Esophagus muscularis mucosa (tissue), 4 donors: ENCODE measurements around the gene JMJD7. TPM values are rescaled to one million over a fixed set of nuclear protein-coding genes. Genes with fewer than 3 reads are reported as not detected.

ENCODE experiments used
- DNase-seq: peaks from one replicate; pipeline ENCODE4 v3.0.0-alpha.2; 2017; ENCODE audit errors: extremely low spot score
- H3K27ac ChIP-seq, 4 donors: fragments of 200-600 bp; sonication (generic); replicated peaks in 1 of 4; 1 replicate in 3 of 4; 2 replicates in 1 of 4; pipeline ENCODE4 v1.5.1; 2016 to 2019; ENCODE audit warnings: mild to moderate bottlenecking in 1 of 4
- H3K27me3 ChIP-seq, 4 donors: fragments of 200-600 bp; sonication (generic); one replicate each; pipeline versions ENCODE4 v1.5.1 to v1.6.0; 2016 to 2019
- H3K36me3 ChIP-seq, 4 donors: fragments of 200-600 bp; sonication (generic); one replicate each; pipeline ENCODE4 v1.5.1; 2016 to 2019
- H3K4me1 ChIP-seq, 4 donors: fragments of 200-600 bp; sonication (generic); one replicate each; pipeline ENCODE4 v1.5.1; 2016 to 2019
- H3K4me3 ChIP-seq, 4 donors: fragments of 200-600 bp; sonication (generic); 1 replicate in 2 of 4; 2 replicates in 2 of 4; pipeline ENCODE4 v1.5.1; 2016 to 2019; ENCODE audit warnings: mild to moderate bottlenecking in 4 of 4, moderate library complexity in 1 of 4
- H3K9me3 ChIP-seq, 4 donors: fragments of 200-600 bp; sonication (generic); 1 replicate in 3 of 4; 2 replicates in 1 of 4; pipeline ENCODE4 v1.5.1; 2016 to 2019
- CTCF ChIP-seq, 3 experiments: fragments of 200-600 bp in 2 of 3; fragments of 450-650 bp in 1 of 3; sonication (generic) in 2 of 3; IDR thresholded peaks; one replicate each; pipeline ENCODE4 v1.5.1; 2017 to 2019; ENCODE audit warnings: antibody characterized with exemption in 3 of 3, mild to moderate bottlenecking in 2 of 3, moderate library complexity in 1 of 3
- EP300 ChIP-seq: sonication (generic); formaldehyde crosslinking; IDR thresholded peaks from one replicate; pipeline ENCODE4 v1.6.1; 2017; ENCODE audit warnings: antibody characterized with exemption
- POLR2A ChIP-seq: fragments of 450-650 bp; IDR thresholded peaks from one replicate; pipeline ENCODE4 v1.6.1; 2017; ENCODE audit warnings: antibody characterized with exemption, moderate library complexity, mild to moderate bottlenecking, low read depth
- POLR2AphosphoS5 ChIP-seq, 2 donors: sonication (generic); formaldehyde crosslinking; IDR thresholded peaks; one replicate each; pipeline ENCODE4 v1.6.1; 2017; ENCODE audit warnings: antibody characterized with exemption in 2 of 2
- WGBS: methylation state at CpG from one replicate; pipeline ENCODE4 v1.1.5; 2018; 5-methylcytosine and 5-hydroxymethylcytosine counted together
- intact Hi-C: fragments of 100-400 bp; cut with DNase I; formaldehyde crosslinking; loops from one replicate; pipeline ENCODE4 v1.15.1; 2023
- total RNA-seq, 4 donors: library from RNA; depleted of rRNA; stranded (reverse); fragments of >200 nt; gene quantifications; one replicate each; pipeline versions ENCODE4 v1.1.0 to v1.2.1, GENCODE V29; 2016

The JMJD7 gene
- total RNA-seq, 4 donors from 2014 or later, result 6.2 to 9.6 (median 7.5) TPM

- no peak for DNase-seq
- no peak for TF ChIP-seq EP300
- TF ChIP-seq CTCF (IDR thresholded peaks at IDR 0.05), result no peak
- no peak for TF ChIP-seq POLR2AphosphoS5 (IDR thresholded peaks at IDR 0.05)
- no peak for TF ChIP-seq POLR2A
- 86% methylated on average over 3 of the region's 4 CpGs for WGBS
- Histone ChIP-seq H3K4me3 (no peak overlapping the region), H3K9me3 (no peaks in the 10 kb centered on the region), H3K27me3 (no peaks in the 10 kb centered on the region), H3K4me1 (peaks cover 56 to 89% (median 67%) of the 10 kb centered on the region in 4 donors), H3K36me3 (no peaks in the 10 kb centered on the region), H3K27ac (peak overlapping the region; percentile 60 to 73 (median 66))
- intact Hi-C loops, result no loop called here
Observed at GRCh38 chr15:41791547-41791937, 36.4 kb upstream of the JMJD7 start.

DNA sequence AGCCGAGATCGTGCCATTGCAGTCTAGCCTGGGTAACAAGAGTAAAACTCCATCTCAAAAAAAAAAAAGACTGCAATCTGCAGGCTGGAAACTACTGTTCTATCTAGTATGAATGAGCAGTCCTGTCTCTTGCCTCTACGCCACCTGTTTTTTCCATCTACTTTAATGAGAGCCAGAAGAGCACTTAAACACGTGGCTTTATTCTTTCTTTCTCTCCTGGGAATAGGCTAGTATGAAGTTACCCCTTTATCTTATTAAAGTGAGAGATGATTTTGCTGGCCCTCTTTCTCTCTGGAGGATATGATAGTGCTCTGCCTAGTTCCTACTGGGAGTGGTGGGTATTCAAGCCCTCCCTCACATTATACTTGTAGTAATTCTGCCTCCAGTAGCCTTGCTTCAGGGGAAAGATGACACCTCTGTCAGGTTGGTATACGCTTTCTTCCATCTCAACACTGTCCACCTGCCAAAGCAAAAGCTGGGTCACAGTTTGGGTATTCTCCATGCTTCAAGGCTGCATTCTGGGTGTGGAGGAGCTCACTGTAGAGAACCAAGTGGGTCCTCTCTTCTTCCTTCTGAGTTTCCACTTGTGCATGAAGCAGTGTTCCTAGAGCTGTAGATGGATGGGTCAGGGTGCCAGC is 35.8 kb upstream of the JMJD7 start:
- intact Hi-C loops, result no loop called here

DNA sequence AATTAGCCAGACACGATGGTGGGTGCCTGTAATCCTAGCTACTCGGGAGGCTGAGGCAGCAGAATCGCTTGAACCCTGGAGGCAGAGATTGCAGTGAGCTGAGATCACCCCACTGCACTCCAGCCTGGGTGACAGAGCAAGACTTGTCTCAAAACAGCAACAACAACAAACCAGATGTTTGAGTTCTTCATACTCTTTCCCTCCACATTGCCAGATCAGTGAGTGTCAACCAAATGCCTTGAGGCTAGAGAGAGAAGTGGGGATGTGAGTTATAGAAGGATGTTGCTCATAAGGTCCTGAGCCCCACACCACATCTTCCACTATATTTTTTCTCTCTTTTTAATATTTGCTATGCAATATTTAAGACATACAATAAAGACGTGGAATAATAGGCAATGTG is 33.8 kb upstream of the JMJD7 start:
- Histone ChIP-seq H3K27me3 (no peaks in the 10 kb centered on the region), H3K27ac (peak overlapping the region in 2 of 4 donors; percentile 14 to 36), H3K4me1 (peaks cover 62 to 93% (median 74%) of the 10 kb centered on the region in 4 donors), H3K36me3 (no peaks in the 10 kb centered on the region), H3K9me3 (no peaks in the 10 kb centered on the region), H3K4me3 (no peak overlapping the region)
- TF ChIP-seq EP300, result no peak
- TF ChIP-seq POLR2A, result no peak
- no peak for TF ChIP-seq CTCF (IDR thresholded peaks at IDR 0.05)
- no peak for TF ChIP-seq POLR2AphosphoS5 (IDR thresholded peaks at IDR 0.05)
- intact Hi-C loops, result no loop called here
- DNase-seq, result no peak
- WGBS, result 72% methylated on average over 4 of the region's 4 CpGs

More for the DNA sequence above, 35.8 kb upstream of the JMJD7 start:
- H3K36me3 ChIP-seq, result no peaks in the 10 kb centered on the region
- peaks cover 62 to 95% (median 73%) of the 10 kb centered on the region in 4 donors for H3K4me1 ChIP-seq
- TF ChIP-seq POLR2AphosphoS5 (IDR thresholded peaks at IDR 0.05) (no peak), EP300 (no peak), POLR2A (no peak)
- no peak for DNase-seq
- WGBS, result 61% methylated on average over 5 of the region's 5 CpGs
- H3K27ac ChIP-seq, result peak overlapping the region; percentile 60 to 73 (median 66)
- no peak overlapping the region for H3K4me3 ChIP-seq
- H3K9me3 ChIP-seq, result no peaks in the 10 kb centered on the region
- no peaks in the 10 kb centered on the region for H3K27me3 ChIP-seq

DNA sequence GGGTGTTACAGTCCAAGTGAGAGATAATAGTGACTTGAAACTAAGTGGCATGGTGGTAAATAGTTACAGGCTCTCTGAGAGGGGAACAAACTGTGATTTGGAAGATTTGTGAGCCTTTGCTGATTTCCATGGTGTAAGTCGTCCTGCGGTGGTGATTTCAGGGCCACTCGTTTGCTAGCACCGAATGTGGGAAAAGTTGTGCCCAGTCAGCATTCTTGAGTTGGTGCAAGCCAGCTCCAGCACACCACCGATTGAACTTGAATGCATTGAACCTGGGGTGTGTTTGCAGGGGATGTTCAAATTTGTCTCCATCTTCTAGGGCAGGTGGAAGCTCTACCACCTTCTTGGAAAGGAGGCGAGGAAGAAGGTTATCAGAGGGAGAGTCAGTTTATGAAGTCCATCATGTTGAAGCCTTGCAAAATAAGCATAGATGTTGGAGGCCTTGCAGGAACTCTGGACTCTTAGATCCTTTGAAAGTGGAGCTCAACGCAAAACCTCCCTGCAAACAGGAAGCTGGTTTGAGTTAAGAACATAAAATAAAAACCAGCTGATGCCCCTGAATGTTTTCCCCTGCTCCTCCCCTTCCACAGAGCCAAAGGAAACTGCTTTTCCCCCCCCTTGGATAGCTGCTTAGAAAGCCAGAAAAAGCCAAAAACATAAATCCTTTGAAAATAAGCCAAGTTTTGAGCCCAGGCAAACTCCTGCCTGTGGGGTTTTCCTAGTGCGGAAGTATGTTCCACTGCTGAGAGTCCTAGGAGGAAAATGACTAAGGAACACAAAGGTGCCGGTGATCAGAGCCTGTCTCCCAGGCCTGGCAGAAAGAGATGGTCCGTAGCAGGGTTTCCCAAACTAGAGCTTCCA is 31.7 kb upstream of the JMJD7 start:
- Histone ChIP-seq H3K4me1 (peaks cover 41 to 76% (median 55%) of the 10 kb centered on the region in 4 donors), H3K9me3 (no peaks in the 10 kb centered on the region), H3K36me3 (peaks cover 0 to 20% (median 18%) of the 10 kb centered on the region in 4 donors), H3K27me3 (no peaks in the 10 kb centered on the region), H3K27ac (peak overlapping the region; percentile 26 to 59 (median 54)), H3K4me3 (no peak overlapping the region)
- intact Hi-C loops, result no loop called here
- DNase-seq, result no peak
- WGBS, result 55% methylated on average over 10 of the region's 10 CpGs
- no peak for TF ChIP-seq CTCF (IDR thresholded peaks at IDR 0.05)
- no peak for TF ChIP-seq EP300
- no peak for TF ChIP-seq POLR2A
- no peak for TF ChIP-seq POLR2AphosphoS5 (IDR thresholded peaks at IDR 0.05)
